ENCODE data around the gene CNGA3.
"Not testable (repeated sequence)": the region's sequence is repeated elsewhere in the genome, so short reads cannot be mapped to it uniquely, and the experiment has no call there.

CNGA3 gene

DNA sequence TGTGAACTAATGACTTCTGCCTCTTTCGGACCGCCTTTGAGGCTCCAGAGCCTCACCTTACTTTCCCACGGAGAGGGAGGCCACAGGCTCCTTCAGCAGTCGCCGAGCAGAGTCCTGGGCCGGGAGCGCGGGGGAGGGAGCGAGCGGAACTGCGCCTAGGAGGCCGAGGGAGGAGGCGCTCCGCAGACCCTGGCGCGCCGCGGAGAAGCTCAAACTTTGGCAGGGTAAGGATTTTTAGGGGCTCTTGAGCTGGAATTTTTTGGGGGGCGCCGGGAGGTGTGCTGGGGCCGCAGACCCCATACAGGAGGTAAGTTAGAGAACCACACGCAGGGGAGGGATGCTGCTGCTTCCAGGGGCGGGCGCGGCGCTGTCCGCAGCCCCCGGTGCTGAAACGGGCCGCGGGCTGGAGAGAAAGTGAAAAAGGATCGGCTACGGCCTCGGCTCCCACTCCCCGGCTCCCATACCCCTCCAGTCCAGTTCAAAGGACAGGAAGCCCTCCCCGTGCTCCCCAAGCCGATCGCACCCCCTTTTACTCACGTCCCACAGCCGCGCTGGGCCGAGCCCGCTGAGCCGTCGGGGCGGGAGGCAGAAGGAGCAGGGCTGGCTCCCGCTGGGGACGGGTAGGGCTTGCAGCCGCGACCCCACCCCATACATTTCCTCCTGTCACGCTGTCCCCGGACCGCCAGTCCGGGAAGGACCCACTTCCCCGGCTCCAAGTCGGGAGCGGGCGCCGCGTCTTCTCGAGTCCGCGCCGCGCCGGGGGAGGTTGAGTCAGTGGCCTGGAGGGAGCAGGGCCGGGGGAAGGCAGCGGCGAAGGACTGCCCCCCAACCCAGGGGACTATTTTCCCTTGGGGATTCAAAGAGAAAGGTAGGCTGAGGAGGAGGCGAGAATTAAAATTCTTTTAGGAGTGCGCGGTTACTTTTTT is at the start of gene CNGA3:
TSS of gene CNGA3 (plus strand) at position 146 of the 926 bp plus-strand sequence. CDS start 23,520 bp downstream, outside the sequence.
- no peak for DNase-seq (ENCODE audit: low read depth in 1 of 2, low spot score in 1 of 2)
- in situ Hi-C loops (cut with HindIII; ENCODE audit: low pct_unique_long_range_greater_than_20kb, low sequenced_read_pairs): no loop called here
- no peak for TF ChIP-seq JUND (IDR thresholded peaks at IDR 0.05; ENCODE audit: low read depth)

DNA sequence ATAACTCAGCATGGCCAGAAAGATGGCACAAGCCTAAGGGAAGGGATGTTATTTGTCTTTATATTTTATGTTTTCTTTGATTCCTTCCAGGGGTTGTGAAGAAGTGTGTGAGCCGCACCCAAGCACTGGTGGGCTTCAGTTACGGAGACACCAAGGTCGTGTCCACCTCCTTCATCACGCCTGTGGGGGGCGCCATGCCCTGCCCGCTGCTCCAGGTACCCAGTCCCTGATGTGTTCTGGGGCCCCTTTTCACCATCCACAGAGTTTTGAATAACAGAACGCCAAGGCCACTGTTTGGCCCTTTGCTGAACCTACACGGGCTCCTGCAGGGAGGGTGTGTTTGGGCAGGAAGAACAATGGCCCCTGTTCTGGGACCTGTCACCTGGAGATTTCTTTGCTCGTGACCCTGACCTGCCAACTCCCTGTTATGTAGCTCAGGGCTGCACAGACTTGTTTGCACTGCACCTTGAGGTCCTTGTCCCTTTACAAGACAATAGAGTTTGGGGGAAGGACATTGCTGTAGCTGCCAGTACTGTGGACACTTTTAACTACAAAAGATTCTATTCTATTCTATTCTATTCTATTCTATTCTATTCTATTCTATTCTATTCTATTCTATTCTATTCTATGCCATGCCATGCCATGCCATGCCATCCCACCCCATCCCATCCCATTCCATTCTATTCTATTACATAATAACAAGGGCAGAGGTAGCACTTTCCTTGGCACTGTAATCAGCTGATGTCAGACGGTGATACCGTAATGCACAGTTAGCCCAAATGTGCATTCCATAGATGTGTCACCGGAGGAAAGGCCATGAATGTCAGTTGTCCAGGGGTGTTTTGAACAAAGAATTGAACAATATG is 48.2 kb upstream of the CNGA3 start:
- TF ChIP-seq JUND (IDR thresholded peaks at IDR 0.05; ENCODE audit: low read depth): no peak
- DNase-seq (ENCODE audit: low read depth in 1 of 2, low spot score in 1 of 2): no peak
- in situ Hi-C loops (cut with HindIII; ENCODE audit: low pct_unique_long_range_greater_than_20kb, low sequenced_read_pairs): no loop called here

DNA sequence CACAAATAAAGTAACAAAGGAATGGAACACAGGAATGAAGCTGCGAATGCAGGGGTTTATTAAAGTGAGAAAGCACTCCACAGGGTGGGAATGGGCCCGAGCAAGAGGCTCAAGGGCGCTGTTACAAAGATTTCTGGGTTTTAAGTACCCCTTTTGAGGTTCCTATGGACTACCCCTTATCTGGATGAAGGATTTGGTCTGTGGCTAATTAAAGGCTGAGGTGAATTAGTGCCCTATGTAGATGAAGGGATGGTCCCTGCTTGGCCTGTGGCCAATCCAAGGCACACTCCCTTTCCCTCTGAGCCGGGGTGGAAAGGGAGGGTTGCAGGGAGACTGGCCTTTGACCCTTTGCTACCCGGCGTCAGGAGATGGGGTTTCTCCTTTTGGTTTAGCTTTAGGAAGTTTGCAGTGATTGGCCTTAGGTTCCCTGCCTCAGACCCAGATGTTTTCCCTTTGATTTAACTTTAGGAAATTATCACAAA is 47.5 kb upstream of the CNGA3 start:
- TF ChIP-seq JUND (IDR thresholded peaks at IDR 0.05; ENCODE audit: low read depth): no peak
- in situ Hi-C loops (cut with HindIII; ENCODE audit: low pct_unique_long_range_greater_than_20kb, low sequenced_read_pairs): no loop called here

DNA sequence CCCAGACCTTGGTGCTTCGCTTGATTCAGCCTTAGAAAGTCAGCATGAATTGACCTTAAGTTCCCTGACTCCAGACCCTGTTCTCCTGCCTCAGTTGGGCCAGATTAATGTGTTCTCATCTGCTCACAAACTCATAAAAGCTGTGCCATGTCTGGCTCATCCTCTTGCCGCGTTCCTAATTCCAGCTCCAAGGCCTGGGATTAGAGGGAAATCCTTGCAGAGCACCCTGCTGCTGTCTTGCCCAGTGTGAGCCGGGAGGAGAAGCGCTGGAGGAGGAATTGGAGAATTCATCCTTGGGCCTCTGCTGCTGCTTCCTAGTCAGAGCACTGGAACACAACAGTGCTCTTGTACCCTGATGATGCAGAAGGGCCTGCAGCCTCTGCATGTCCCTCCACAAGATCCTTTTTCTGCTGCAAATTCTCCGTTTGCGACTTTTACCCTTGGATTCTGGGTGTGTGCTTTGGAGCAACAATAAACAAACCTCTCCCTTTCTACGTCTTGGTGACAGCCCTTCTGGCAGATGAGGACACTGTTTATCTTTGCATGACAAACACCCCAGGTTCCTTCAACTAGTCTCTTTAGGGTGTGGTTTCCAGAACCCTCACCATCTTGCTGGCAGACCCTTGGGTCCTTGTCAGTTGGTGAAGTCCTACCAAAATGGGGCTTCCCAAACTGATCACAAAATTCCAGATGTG is 46.9 kb upstream of the CNGA3 start:
- in situ Hi-C loops (cut with HindIII; ENCODE audit: low pct_unique_long_range_greater_than_20kb, low sequenced_read_pairs): no loop called here
- DNase-seq (ENCODE audit: low read depth in 1 of 2, low spot score in 1 of 2): no peak
- no peak for TF ChIP-seq JUND (IDR thresholded peaks at IDR 0.05; ENCODE audit: low read depth)

More for the DNA sequence above, 47.5 kb upstream of the CNGA3 start:
- no peak for DNase-seq (ENCODE audit: low read depth in 1 of 2, low spot score in 1 of 2)

DNA sequence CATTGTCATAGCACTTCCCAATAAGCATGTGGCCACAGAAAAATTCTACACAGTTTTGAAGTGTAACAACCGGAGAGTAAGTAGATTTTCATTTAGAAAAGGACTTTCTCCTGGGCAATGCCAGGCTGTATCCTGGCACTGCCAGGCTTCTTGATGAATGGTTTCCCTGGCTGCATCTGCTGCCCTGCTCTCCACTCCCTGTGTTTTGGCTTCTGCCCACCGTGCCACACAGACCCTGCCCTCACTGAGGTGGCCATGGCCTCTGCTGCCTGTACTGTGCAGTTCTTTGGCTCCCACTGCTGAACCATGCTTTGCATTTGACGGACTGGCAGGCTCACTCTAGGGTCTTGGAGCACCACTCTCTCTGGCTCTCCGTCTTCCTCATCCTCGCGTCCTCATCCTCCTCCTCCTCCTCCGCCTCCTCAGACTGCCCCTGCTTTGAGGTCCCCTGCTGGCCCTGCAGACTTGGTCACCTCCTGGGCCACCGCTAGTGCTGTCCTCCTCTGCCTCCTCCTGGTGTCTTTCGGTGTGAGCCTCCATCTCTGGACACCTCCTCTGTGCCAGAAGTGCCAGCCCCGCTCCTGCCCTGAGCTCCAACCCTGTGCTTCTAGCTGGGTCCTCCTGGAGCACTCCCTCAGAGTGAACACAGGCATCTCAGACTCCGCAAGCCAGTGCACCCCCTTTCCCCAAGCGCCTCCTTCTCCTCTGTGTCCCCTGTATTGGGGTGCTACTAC is 45.9 kb upstream of the CNGA3 start:
- in situ Hi-C loops (cut with HindIII; ENCODE audit: low pct_unique_long_range_greater_than_20kb, low sequenced_read_pairs): no loop called here
- DNase-seq (ENCODE audit: low read depth in 1 of 2, low spot score in 1 of 2): no peak
- no peak for TF ChIP-seq JUND (IDR thresholded peaks at IDR 0.05; ENCODE audit: low read depth)

DNA sequence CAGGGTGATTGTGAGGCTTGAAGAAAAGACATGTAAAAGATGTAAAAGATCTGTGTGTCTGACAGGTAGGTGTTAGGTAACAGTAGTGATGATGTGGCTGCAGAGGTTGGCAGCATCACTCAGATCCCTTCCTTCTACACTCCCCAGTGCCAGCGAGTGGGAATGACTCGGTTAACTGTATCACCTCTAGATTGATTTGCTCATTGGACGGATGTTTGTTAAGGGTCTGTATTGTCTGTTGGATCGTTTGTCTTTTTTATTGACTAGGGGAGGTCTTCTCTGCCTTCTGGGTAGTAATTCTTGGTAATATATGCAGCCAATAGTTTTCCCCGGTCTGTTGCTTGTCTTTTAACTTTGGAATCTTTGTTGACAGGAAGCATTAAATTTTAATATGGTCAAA is 44.8 kb upstream of the CNGA3 start:
- no peak for DNase-seq (ENCODE audit: low read depth in 1 of 2, low spot score in 1 of 2)
- in situ Hi-C loops (cut with HindIII; ENCODE audit: low pct_unique_long_range_greater_than_20kb, low sequenced_read_pairs): no loop called here
- TF ChIP-seq JUND (IDR thresholded peaks at IDR 0.05; ENCODE audit: low read depth): no peak

DNA sequence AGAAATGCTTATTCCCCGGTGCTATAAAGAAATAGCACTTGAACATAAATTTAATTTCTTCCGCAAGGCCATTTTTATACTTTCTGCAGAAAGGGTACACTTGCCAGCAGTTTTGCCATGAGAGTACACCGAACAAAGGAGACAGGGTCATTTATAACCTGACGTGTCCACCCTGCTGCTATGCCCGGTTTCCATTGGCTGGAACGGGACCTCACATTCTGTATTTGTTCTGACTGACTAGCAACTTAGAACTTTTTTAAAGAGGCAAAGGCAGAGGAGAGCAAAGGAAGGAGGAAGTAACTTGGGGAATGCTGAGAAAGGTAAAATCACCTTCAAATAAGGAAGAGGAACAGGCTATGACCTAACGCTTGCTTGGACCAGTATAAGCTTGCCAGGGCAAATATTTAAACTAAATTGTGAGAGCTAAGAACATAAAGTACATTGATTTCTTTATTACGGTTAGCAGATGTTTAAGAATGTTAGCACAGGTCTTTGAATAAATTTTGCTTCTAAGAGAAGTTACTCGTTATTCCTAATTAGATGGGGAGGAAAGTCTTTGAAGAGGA is 39.0 kb upstream of the CNGA3 start:
- in situ Hi-C loops (cut with HindIII; ENCODE audit: low pct_unique_long_range_greater_than_20kb, low sequenced_read_pairs): not testable (repeated sequence)
- peak in 1 of 2 experiments; percentile 33 for DNase-seq (ENCODE audit: low read depth in 1 of 2, low spot score in 1 of 2)

DNA sequence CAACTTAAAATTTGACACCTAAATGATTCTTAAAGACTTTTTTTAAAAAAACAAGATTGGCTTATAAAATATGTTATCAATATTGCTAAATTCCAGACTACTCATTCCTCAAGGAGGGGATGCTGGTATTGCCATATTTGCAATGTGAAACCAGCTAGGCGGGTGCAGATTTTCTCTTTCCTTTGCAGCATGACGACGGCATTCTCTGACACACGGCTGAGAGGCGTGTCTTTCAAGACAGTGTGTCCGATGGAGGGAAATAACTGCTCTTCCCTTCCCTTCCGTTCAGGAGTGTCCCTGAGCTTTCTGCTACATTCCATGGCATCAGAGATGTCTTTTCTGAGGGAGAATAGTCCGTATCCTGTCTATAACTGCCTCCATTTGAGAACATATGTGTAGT is 38.2 kb upstream of the CNGA3 start:
- in situ Hi-C loops (cut with HindIII; ENCODE audit: low pct_unique_long_range_greater_than_20kb, low sequenced_read_pairs): no loop called here
- TF ChIP-seq JUND (IDR thresholded peaks at IDR 0.05; ENCODE audit: low read depth): no peak
- no peak for DNase-seq (ENCODE audit: low read depth in 1 of 2, low spot score in 1 of 2)

DNA sequence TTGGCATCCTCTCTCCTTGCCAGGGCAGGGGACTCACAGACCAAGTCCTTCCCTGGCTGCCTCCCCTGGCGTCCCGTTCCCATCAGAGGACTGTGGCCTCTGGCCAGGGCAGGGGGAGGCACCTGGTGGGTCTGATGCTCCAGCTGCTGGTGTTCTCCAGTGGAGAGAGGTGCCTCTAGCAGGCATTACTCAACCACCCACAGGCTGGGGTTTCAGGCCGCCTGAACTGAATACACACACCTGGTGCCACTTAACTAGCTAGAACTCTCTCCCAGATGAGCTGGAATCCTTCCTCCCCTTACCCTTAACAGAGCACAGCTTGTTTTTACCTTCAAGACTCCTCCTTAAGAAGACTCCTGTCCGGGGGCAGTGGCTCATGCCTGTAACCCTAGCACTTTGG is 37.7 kb upstream of the CNGA3 start:
- no peak for DNase-seq (ENCODE audit: low read depth in 1 of 2, low spot score in 1 of 2)
- no peak for TF ChIP-seq JUND (IDR thresholded peaks at IDR 0.05; ENCODE audit: low read depth)
- in situ Hi-C loops (cut with HindIII; ENCODE audit: low pct_unique_long_range_greater_than_20kb, low sequenced_read_pairs): no loop called here

DNA sequence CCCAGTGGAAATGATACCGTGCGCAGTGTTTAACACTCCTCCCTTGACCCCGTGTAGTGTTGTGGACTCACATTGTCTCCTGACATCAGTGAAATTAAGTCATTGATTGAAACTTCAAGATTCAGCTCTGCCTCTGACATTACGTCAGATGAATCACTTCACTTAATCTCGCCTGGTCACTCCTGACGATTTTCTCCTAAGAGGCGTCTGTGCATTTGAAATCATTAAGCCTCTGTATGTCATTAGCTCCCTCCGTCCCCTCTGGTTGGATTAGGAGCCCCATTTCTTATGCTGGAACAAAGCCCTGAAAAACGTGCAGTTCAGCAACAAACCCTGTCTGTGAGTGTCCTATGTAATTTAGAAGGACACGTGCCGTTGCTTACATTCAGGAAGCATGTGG is 36.7 kb upstream of the CNGA3 start:
- DNase-seq (ENCODE audit: low read depth in 1 of 2, low spot score in 1 of 2): no peak
- in situ Hi-C loops (cut with HindIII; ENCODE audit: low pct_unique_long_range_greater_than_20kb, low sequenced_read_pairs): no loop called here
- TF ChIP-seq JUND (IDR thresholded peaks at IDR 0.05; ENCODE audit: low read depth): no peak

DNA sequence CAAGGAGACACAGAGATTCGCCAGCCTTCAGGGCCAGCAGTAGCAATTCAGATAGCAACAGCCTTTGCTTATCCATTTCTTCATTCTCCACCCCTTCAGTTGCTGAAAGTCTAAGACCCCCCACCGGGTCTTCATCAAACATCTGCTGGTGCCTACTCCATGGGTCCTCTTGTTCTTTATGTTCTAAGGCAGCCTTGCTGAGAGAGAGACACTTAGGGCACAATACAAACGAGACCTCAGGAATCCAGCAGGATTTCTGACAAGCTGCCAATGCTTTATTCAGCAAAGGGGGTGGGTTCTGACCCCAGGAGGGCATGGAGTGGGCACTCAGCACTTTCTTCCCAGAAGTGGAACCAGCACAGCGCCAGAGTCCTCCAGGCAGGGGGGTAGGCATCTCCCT is 36.2 kb upstream of the CNGA3 start:
- DNase-seq (ENCODE audit: low read depth in 1 of 2, low spot score in 1 of 2): no peak
- TF ChIP-seq JUND (IDR thresholded peaks at IDR 0.05; ENCODE audit: low read depth): no peak
- in situ Hi-C loops (cut with HindIII; ENCODE audit: low pct_unique_long_range_greater_than_20kb, low sequenced_read_pairs): no loop called here
